ENCODE measurements around the gene CNIH3. TPM values are rescaled to one million over a fixed set of nuclear protein-coding genes. Genes with fewer than 3 reads are reported as not detected.

Gene CNIH3
- total and polyA plus RNA-seq, 8 donors = 2.0 to 10.5 (median 3.6) TPM

DNA sequence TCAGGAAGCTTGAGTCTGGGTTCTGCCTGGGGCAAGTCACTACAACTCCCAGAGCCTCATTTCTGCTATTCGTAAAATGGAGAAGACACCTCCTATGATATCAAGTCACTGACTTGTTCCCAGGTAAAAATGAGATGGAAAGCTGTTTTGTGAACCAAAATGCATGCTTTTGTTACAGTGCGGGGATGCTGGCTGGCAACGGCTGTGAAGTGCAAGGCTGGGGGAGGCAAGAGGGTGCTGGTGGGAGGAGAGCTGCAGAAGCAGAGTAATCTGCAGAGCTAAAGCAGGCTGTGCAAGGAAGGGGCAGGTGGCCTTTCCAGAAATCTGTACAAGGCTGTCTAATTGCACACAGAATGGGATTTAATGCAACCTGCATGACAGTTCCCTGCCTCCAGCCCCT, 150.9 kb downstream of the CNIH3 start:
- Histone ChIP-seq H3K36me3 (no peaks in the 10 kb centered on the region), H3K4me3 (no peak overlapping the region), H3K9me3 (no peaks in the 10 kb centered on the region), H3K27ac (no peak overlapping the region), H3K4me1 (no peaks in the 10 kb centered on the region), H3K27me3 (no peaks in the 10 kb centered on the region)
- TF ChIP-seq, protein P1, sequence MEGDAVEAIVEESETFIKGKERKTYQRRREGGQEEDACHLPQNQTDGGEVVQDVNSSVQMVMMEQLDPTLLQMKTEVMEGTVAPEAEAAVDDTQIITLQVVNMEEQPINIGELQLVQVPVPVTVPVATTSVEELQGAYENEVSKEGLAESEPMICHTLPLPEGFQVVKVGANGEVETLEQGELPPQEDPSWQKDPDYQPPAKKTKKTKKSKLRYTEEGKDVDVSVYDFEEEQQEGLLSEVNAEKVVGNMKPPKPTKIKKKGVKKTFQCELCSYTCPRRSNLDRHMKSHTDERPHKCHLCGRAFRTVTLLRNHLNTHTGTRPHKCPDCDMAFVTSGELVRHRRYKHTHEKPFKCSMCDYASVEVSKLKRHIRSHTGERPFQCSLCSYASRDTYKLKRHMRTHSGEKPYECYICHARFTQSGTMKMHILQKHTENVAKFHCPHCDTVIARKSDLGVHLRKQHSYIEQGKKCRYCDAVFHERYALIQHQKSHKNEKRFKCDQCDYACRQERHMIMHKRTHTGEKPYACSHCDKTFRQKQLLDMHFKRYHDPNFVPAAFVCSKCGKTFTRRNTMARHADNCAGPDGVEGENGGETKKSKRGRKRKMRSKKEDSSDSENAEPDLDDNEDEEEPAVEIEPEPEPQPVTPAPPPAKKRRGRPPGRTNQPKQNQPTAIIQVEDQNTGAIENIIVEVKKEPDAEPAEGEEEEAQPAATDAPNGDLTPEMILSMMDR (IDR thresholded peaks at IDR 0.05) = no peak
- intact Hi-C loops (cut with DNase I) = no loop called here
- FAIRE-seq (no peak), ATAC-seq (no peak), DNase-seq (no peak)
- WGBS, 2 donors = 87 to 94% methylated on average over 3 of the region's 3 CpGs

DNA sequence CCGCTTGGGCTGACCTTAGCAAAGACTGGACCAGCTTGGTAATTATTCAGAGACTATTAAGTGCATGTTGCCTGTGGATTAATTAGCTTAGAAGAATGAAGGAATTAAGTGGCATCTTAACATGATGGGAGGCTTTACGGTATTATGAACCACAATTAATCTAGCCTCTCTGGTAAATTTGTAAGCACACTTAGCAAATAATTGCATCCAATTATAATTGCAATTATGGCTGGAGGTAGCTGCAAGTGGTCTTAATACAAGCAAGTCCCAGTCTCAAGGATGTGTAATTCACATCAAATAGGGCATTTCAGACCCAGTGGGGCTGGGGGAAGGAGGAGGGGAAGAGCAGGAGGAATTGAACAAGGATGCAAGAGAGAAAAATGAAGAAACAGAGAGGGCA, 151.6 kb downstream of the CNIH3 start:
- no peaks in the 10 kb centered on the region for H3K4me1 ChIP-seq
- no peaks in the 10 kb centered on the region for H3K27me3 ChIP-seq
- TF ChIP-seq, protein P1 (IDR thresholded peaks at IDR 0.05) = no peak
- ATAC-seq = no peak
- no peaks in the 10 kb centered on the region for H3K36me3 ChIP-seq
- no peak overlapping the region for H3K27ac ChIP-seq
- H3K9me3 ChIP-seq = no peaks in the 10 kb centered on the region
- H3K4me3 ChIP-seq = no peak overlapping the region
- intact Hi-C loops (cut with DNase I) = no loop called here
- no peak for DNase-seq
- no peak for FAIRE-seq
- 92 to 99% methylated on average over 2 of the region's 2 CpGs for WGBS, 2 donors

DNA sequence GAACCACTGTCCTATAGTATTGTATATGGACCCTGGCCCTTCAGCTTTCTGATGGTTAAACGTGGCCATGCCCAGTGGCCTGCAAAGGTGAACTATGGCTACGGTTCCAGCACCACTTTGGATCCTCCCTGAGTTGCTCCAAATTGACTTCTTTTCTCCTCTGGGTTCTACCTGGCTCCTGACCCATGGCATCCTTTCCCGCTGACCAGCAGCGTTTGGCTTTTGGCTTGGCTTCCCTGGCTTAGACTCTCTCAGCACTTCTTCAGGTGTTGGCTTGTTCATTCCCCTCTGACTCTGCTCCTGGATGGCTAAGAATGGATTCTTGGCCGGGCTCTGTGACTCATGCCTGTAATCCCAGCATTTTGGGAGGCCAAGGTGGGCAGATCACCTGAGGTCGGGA, 152.9 kb downstream of the CNIH3 start:
- Histone ChIP-seq H3K4me3 (no peak overlapping the region), H3K36me3 (no peaks in the 10 kb centered on the region), H3K27me3 (no peaks in the 10 kb centered on the region), H3K9me3 (no peaks in the 10 kb centered on the region), H3K27ac (no peak overlapping the region), H3K4me1 (no peaks in the 10 kb centered on the region)
- intact Hi-C loops (cut with DNase I) = no loop called here
- TF ChIP-seq, protein P1 (IDR thresholded peaks at IDR 0.05) = no peak
- WGBS, 2 donors = 93% methylated on average over 6 of the region's 6 CpGs
- FAIRE-seq = no peak
- no peak for DNase-seq
- no peak for ATAC-seq

DNA sequence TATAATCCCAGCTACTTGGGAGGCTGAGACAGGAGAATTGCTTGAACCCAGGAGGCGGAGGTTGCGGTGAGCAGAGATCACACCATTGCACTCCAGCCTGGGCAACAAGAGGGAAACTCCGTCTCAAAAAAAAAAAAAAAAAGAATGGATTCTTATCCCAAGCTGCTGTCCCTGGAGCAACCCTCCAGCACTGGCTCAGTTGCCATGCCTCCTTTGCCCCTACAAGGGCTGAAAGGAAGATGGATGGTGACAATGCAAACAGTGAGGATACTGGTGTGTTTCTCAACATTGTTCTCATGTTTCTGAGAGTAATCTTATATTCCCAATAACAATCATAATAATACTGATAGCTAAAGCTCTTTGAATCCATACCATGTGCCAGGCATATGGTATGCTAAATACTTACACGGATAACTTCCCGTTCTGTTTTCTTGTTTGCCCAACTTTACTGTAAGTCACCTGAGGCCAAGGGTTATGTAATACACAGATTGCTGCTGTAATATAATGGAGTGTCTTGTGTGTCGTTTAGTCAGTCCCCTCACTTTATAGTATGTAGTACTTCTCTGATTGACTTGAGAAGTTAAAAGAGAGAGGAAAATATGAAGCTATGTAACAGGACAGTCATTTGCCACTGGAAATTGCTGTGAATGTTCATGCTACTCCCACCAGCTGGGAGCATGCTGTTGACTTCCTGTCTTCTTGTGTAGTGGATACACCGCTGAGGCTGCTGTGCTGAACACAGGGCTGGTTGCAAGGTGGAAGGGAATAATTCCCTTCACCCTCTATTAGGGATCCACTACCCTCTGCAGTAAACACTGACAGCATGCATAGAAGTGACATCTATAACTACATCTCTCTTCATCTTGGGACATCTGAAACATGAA, 153.6 kb downstream of the CNIH3 start:
- ATAC-seq (no peak), DNase-seq (no peak), FAIRE-seq (no peak)
- Histone ChIP-seq H3K9me3 (no peaks in the 10 kb centered on the region), H3K4me1 (no peaks in the 10 kb centered on the region), H3K4me3 (no peak overlapping the region), H3K27ac (no peak overlapping the region), H3K36me3 (no peaks in the 10 kb centered on the region), H3K27me3 (no peaks in the 10 kb centered on the region)
- TF ChIP-seq, protein P1 (IDR thresholded peaks at IDR 0.05) = no peak
- intact Hi-C loops (cut with DNase I) = no loop called here
- 66 to 71% methylated on average over 7 of the region's 7 CpGs for WGBS, 2 donors

DNA sequence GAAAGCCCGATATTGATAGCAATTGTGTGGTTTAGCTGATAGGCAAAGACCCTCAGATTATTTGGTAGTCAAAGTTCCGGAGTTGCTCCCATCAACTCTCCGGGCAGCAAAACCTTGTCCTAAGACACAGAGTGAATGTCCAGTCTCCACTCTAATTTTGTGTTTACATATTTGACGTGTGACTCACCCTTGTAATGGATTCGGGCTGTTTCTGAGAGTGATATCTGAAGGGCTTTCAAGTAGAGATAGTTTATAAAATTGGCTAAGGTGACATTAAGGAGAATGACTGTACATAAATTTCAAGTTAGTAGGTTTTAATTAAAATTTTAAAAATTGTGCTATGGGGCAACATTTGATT, 154.2 kb downstream of the CNIH3 start:
- TF ChIP-seq, protein P1 (IDR thresholded peaks at IDR 0.05) = no peak
- no peak for FAIRE-seq
- H3K9me3 ChIP-seq = no peaks in the 10 kb centered on the region
- no peaks in the 10 kb centered on the region for H3K36me3 ChIP-seq
- no peak overlapping the region for H3K4me3 ChIP-seq
- H3K27me3 ChIP-seq = no peaks in the 10 kb centered on the region
- DNase-seq = no peak
- no peak overlapping the region for H3K27ac ChIP-seq
- ATAC-seq = peak in 2 of 4 donors; percentile 40 to 65
- WGBS, 2 donors = 44 to 46% methylated on average over 5 of the region's 5 CpGs
- no peaks in the 10 kb centered on the region for H3K4me1 ChIP-seq
- intact Hi-C loops (cut with DNase I) = no loop called here
